GM23338 (cell line): ENCODE results near the gene RAI14. TPM values are rescaled to one million over a fixed set of nuclear protein-coding genes. Genes with fewer than 3 reads are reported as not detected.

Experiments
- ATAC-seq: fragments of 200-7000 bp; cut with Tn5 transposase; 3 replicates; pipeline ENCODE4 v1.9.1; 2020
- DNase-seq: peaks from one replicate; pipeline ENCODE4 v3.0.0-alpha.2; 2015; ENCODE audit warnings: low spot score
- H2AFZ ChIP-seq: fragments of 200-600 bp; sonication (generic); 2 replicates; pipeline ENCODE4 v1.8.0; 2016; ENCODE audit warnings: antibody characterized with exemption, mild to moderate bottlenecking, moderate library complexity
- H3F3A ChIP-seq: fragments of 200-600 bp; sonication (generic); replicated peaks from 2 replicates; pipeline ENCODE4 v1.8.0; 2017; ENCODE audit warnings: antibody characterized with exemption, mixed run types, low read depth
- H3K27ac ChIP-seq: fragments of 200-600 bp; sonication (generic); 2 replicates; pipeline ENCODE4 v1.6.1; 2016; ENCODE audit warnings: low read depth
- H3K27me3 ChIP-seq: fragments of 200-600 bp; sonication (generic); 2 replicates; pipeline ENCODE4 v1.8.0; 2016; ENCODE audit warnings: mild to moderate bottlenecking, mixed run types, moderate library complexity; ENCODE audit not compliant: insufficient read depth
- H3K36me3 ChIP-seq: fragments of 200-600 bp; sonication (generic); 2 replicates; pipeline ENCODE4 v1.8.0; 2016; ENCODE audit warnings: mild to moderate bottlenecking; ENCODE audit not compliant: insufficient read depth
- H3K4me1 ChIP-seq: fragments of 200-600 bp; sonication (generic); 2 replicates; pipeline ENCODE4 v1.8.0; 2016; ENCODE audit warnings: mild to moderate bottlenecking, moderate library complexity; ENCODE audit not compliant: insufficient read depth
- H3K4me2 ChIP-seq: fragments of 200-600 bp; sonication (generic); 2 replicates; pipeline ENCODE4 v1.7.1; 2017; ENCODE audit warnings: mixed run types
- H3K4me3 ChIP-seq: fragments of 200-600 bp; sonication (generic); 2 replicates; pipeline ENCODE4 v1.6.1; 2016; ENCODE audit warnings: mixed run types
- H3K79me2 ChIP-seq: fragments of 200-600 bp; sonication (generic); replicated peaks from 2 replicates; pipeline ENCODE4 v1.8.0; 2017; ENCODE audit warnings: mild to moderate bottlenecking; ENCODE audit not compliant: insufficient read depth
- H3K9me2 ChIP-seq: fragments of 200-600 bp; sonication (generic); 2 replicates; pipeline ENCODE4 v1.8.0; 2017; ENCODE audit not compliant: insufficient read depth
- H4K20me1 ChIP-seq: fragments of 200-600 bp; sonication (generic); replicated peaks from 2 replicates; pipeline ENCODE4 v1.8.0; 2017; ENCODE audit warnings: mild to moderate bottlenecking; ENCODE audit not compliant: insufficient read depth
- H3K27ac Mint-ChIP-seq: 2 replicates; pipeline ENCODE4 v1.8.0; 2020; ENCODE audit warnings: inconsistent platforms, mild to moderate bottlenecking, moderate library complexity, mixed read lengths
- H3K27me3 Mint-ChIP-seq: 3 replicates; pipeline ENCODE4 v1.8.0; 2022; ENCODE audit warnings: low read depth, mild to moderate bottlenecking, moderate library complexity, mixed read lengths, inconsistent platforms; ENCODE audit not compliant: insufficient read depth, poor library complexity
- H3K36me3 Mint-ChIP-seq: 3 replicates; pipeline ENCODE4 v1.8.0; 2021; ENCODE audit warnings: low read depth, mild to moderate bottlenecking, inconsistent platforms, moderate library complexity, mixed read lengths
- H3K4me1 Mint-ChIP-seq: 3 replicates; pipeline ENCODE4 v1.8.0; 2020; ENCODE audit warnings: mild to moderate bottlenecking, inconsistent platforms, mixed read lengths
- H3K4me3 Mint-ChIP-seq: 3 replicates; pipeline ENCODE4 v1.8.0; 2021; ENCODE audit warnings: moderate library complexity, mild to moderate bottlenecking, inconsistent platforms, mixed read lengths
- H3K9me3 Mint-ChIP-seq: 3 replicates; pipeline ENCODE4 v1.8.0; 2020; ENCODE audit warnings: moderate library complexity, mild to moderate bottlenecking, inconsistent platforms, mixed read lengths
- ETS1 ChIP-seq: IDR thresholded peaks from 2 replicates; pipeline ENCODE4 v1.6.1; 2016; ENCODE audit warnings: antibody characterized with exemption
- NANOG ChIP-seq: IDR thresholded peaks from 2 replicates; pipeline ENCODE4 v1.6.1; 2016; ENCODE audit warnings: antibody characterized with exemption, borderline replicate concordance
- STAT1 ChIP-seq: IDR thresholded peaks from one replicate; pipeline ENCODE4 v1.6.1; 2016; ENCODE audit warnings: antibody characterized with exemption; ENCODE audit not compliant: unreplicated experiment
- ZNF462 ChIP-seq: fragments of 250-450 bp; sonication (Bioruptor Pico); IDR thresholded peaks from 2 replicates; pipeline ENCODE4 v1.5.0; 2020; ENCODE audit warnings: mild to moderate bottlenecking, moderate library complexity
- polyA plus RNA-seq: library from polyadenylated mRNA; unstranded; fragments of >200 nt; fragmentation: Nextera tagmentation; extraction: Ambion mirVana; gene quantifications from 2 replicates; pipeline ENCODE4 v1.2.1, GENCODE V29; 2016
- total RNA-seq: library from RNA; depleted of rRNA; stranded (reverse); fragments of >200 nt; shearing (Covaris generic); gene quantifications from 2 replicates; pipeline ENCODE4 v1.2.3, GENCODE V29; 2014

RAI14 gene
- total and polyA plus RNA-seq, 2 experiments from 2014 or later: 58.8 to 95.8 TPM

GRCh38 chr5:34666392-34667080 lies 10.4 kb downstream of the RAI14 start (continued):
- TF ChIP-seq ZNF462 (no peak), ETS1 (no peak), NANOG (no peak), STAT1 (no peak)

- Histone ChIP-seq H3K9me2 (no peaks in the 10 kb centered on the region), H3K27me3 (no peaks in the 10 kb centered on the region), H4K20me1 (peaks cover 58% of the 10 kb centered on the region), H3K79me2 (peaks cover 98% of the 10 kb centered on the region), H3K4me1 (peaks cover 48% of the 10 kb centered on the region), H2AFZ (no peak overlapping the region), H3K36me3 (no peaks in the 10 kb centered on the region; the same call in 1 of the 2 replicates), H3F3A (no peaks in the 10 kb centered on the region), H3K4me2 (no peak overlapping the region), H3K4me3 (no peak overlapping the region), H3K27ac (peak overlapping the region; percentile 59)
- Mint-ChIP-seq H3K9me3 (no peaks in the 10 kb centered on the region), H3K36me3 (peaks cover 10% of the 10 kb centered on the region; the same call in 2 of the 3 replicates), H3K27me3 (peaks cover 4% of the 10 kb centered on the region), H3K27ac (no peak overlapping the region), H3K4me1 (peaks cover 58% of the 10 kb centered on the region), H3K4me3 (no peak overlapping the region)
- DNase-seq (no peak), ATAC-seq (no peak)
- TF ChIP-seq ZNF462: no peak
Measured at GRCh38 chr5:34667705-34668104, 11.6 kb downstream of the RAI14 start.
